Measurements from ENCODE around the gene AFMID.
"Not testable (repeated sequence)": the region's sequence is repeated elsewhere in the genome, so short reads cannot be mapped to it uniquely, and the experiment has no call there.

The AFMID gene

GRCh38 chr17:78186692-78187595 is at the start of gene AFMID, which contains the start of gene TK1:
Gene AFMID, plus strand, starts transcription at chr17:78187362. Its CDS starts 9 bp downstream, at chr17:78187371.
Gene TK1, minus strand, starts transcription at chr17:78187052. Its CDS starts 58 bp downstream, at chr17:78186994.
- H3K27me3 Mint-ChIP-seq, result no peaks in the 10 kb centered on the region

GRCh38 chr17:78137392-78138203 is 49.6 kb upstream of the AFMID start:
- Mint-ChIP-seq H3K36me3 (peaks cover 80% of the 10 kb centered on the region), H3K27ac (peak overlapping the region; percentile 99), H3K27me3 (no peaks in the 10 kb centered on the region), H3K4me1 (peaks cover 93% of the 10 kb centered on the region), H3K4me3 (peak overlapping the region; percentile 84), H3K9me3 (no peaks in the 10 kb centered on the region)
- peak; percentile 44 for ATAC-seq

More at GRCh38 chr17:78186692-78187595, at the start of gene AFMID, which contains the start of gene TK1:
- ATAC-seq, result peak; percentile 97
- Mint-ChIP-seq H3K36me3 (peaks cover 17% of the 10 kb centered on the region), H3K4me3 (peak within 1 kb of the TSS; percentile 78), H3K4me1 (peaks cover 28% of the 10 kb centered on the region), H3K27ac (peak within 1 kb of the TSS; percentile 3), H3K9me3 (no peaks in the 10 kb centered on the region)

- peaks cover 93% of the 10 kb centered on the region for H3K4me1 Mint-ChIP-seq
- peak overlapping the region; percentile 84 for H3K4me3 Mint-ChIP-seq
- H3K27me3 Mint-ChIP-seq, result no peaks in the 10 kb centered on the region
- no peak for ATAC-seq
- H3K9me3 Mint-ChIP-seq, result no peaks in the 10 kb centered on the region
- H3K27ac Mint-ChIP-seq, result peak overlapping the region; percentile 99
- peaks cover 80% of the 10 kb centered on the region for H3K36me3 Mint-ChIP-seq
Measured at GRCh38 chr17:78138204-78139060, 48.7 kb upstream of the AFMID start.

GRCh38 chr17:78139861-78140168 is 47.3 kb upstream of the AFMID start:
- peaks cover 93% of the 10 kb centered on the region for H3K4me1 Mint-ChIP-seq
- not testable (repeated sequence) for H3K9me3 Mint-ChIP-seq, H3K27me3 Mint-ChIP-seq, ATAC-seq
- peak overlapping the region; percentile 99 for H3K27ac Mint-ChIP-seq
- peaks cover 66% of the 10 kb centered on the region for H3K36me3 Mint-ChIP-seq
- H3K4me3 Mint-ChIP-seq, result peak overlapping the region; percentile 16

GRCh38 chr17:78140169-78141051 is 46.8 kb upstream of the AFMID start:
- Mint-ChIP-seq H3K36me3 (peaks cover 60% of the 10 kb centered on the region), H3K4me3 (peak overlapping the region; percentile 47), H3K27ac (peak overlapping the region; percentile 99), H3K27me3 (no peaks in the 10 kb centered on the region), H3K4me1 (peaks cover 96% of the 10 kb centered on the region), H3K9me3 (no peaks in the 10 kb centered on the region)
- peak; percentile 89 for ATAC-seq

- H3K4me1 Mint-ChIP-seq, result peaks cover 94% of the 10 kb centered on the region
- ATAC-seq, result no peak
- no peaks in the 10 kb centered on the region for H3K9me3 Mint-ChIP-seq
- H3K36me3 Mint-ChIP-seq, result peaks cover 50% of the 10 kb centered on the region
- H3K27me3 Mint-ChIP-seq, result no peaks in the 10 kb centered on the region
- peak overlapping the region; percentile 99 for H3K27ac Mint-ChIP-seq
- H3K4me3 Mint-ChIP-seq, result peak overlapping the region; percentile 23
Measured at GRCh38 chr17:78141437-78142118, 45.6 kb upstream of the AFMID start.

GRCh38 chr17:78142119-78142861 is 44.9 kb upstream of the AFMID start:
- peaks cover 94% of the 10 kb centered on the region for H3K4me1 Mint-ChIP-seq
- ATAC-seq, result no peak
- peaks cover 47% of the 10 kb centered on the region for H3K36me3 Mint-ChIP-seq
- no peaks in the 10 kb centered on the region for H3K9me3 Mint-ChIP-seq
- H3K27me3 Mint-ChIP-seq, result no peaks in the 10 kb centered on the region
- peak overlapping the region; percentile 99 for H3K27ac Mint-ChIP-seq
- H3K4me3 Mint-ChIP-seq, result peak overlapping the region; percentile 36

GRCh38 chr17:78143214-78144146 is 43.7 kb upstream of the AFMID start:
- Mint-ChIP-seq H3K4me1 (peaks cover 94% of the 10 kb centered on the region), H3K36me3 (peaks cover 41% of the 10 kb centered on the region), H3K27ac (peak overlapping the region; percentile 99), H3K4me3 (no peak overlapping the region), H3K27me3 (no peaks in the 10 kb centered on the region), H3K9me3 (peaks cover 2% of the 10 kb centered on the region)
- ATAC-seq, result no peak

GRCh38 chr17:78144147-78144719 is 42.9 kb upstream of the AFMID start:
- Mint-ChIP-seq H3K9me3 (peaks cover 5% of the 10 kb centered on the region), H3K36me3 (peaks cover 38% of the 10 kb centered on the region), H3K27ac (peak overlapping the region; percentile 99), H3K4me3 (peak overlapping the region; percentile 50), H3K4me1 (peaks cover 91% of the 10 kb centered on the region), H3K27me3 (no peaks in the 10 kb centered on the region)
- ATAC-seq, result no peak

GRCh38 chr17:78144736-78145641 is 42.2 kb upstream of the AFMID start:
- peak overlapping the region; percentile 50 for H3K4me3 Mint-ChIP-seq
- peak overlapping the region; percentile 99 for H3K27ac Mint-ChIP-seq
- peaks cover 30% of the 10 kb centered on the region for H3K36me3 Mint-ChIP-seq
- H3K27me3 Mint-ChIP-seq, result no peaks in the 10 kb centered on the region
- peaks cover 84% of the 10 kb centered on the region for H3K4me1 Mint-ChIP-seq
- peaks cover 5% of the 10 kb centered on the region for H3K9me3 Mint-ChIP-seq
- no peak for ATAC-seq

- Mint-ChIP-seq H3K4me3 (peak overlapping the region; percentile 49), H3K9me3 (peaks cover 8% of the 10 kb centered on the region), H3K27me3 (no peaks in the 10 kb centered on the region), H3K36me3 (peaks cover 25% of the 10 kb centered on the region), H3K4me1 (peaks cover 86% of the 10 kb centered on the region), H3K27ac (peak overlapping the region; percentile 99)
- no peak for ATAC-seq
Measured at GRCh38 chr17:78146471-78146869, 40.7 kb upstream of the AFMID start.

All from stimulated activated memory B cell treated with anti-CD40 and anti-IgM and Interleukin-4, amounts not matched to agents 10 μg/mL and 1 μg/mL and 100 μg/mL, for 72 hours (primary cell).